ENCODE measurements around the gene AGO1. TPM values are rescaled to one million over a fixed set of nuclear protein-coding genes. Genes with fewer than 3 reads are reported as not detected.
"Not testable (repeated sequence)": the region's sequence is repeated elsewhere in the genome, so short reads cannot be mapped to it uniquely, and the experiment has no call there.

AGO1 gene
- total RNA-seq, 1 donor from 2014 or later = 110 TPM

DNA sequence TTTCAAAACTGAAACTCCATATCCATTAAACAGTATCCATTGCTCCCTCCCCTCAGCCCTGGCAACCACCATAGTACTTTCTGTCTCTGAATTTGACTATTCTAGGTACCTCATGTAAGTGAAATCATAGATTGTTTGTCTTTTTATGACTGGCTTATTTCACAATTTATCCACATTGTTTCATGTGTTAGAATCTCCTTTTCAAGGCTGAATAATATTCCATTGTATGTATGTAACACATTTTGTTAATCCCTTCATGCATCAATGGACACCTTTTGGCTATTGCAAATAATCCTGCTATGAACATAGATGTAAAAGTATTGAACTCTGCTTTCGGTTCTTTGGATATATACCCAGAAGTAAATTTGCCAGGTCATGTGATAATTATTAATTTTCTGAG is 85.4 kb downstream of the AGO1 start:
- TF ChIP-seq CTCF (IDR thresholded peaks at IDR 0.05; ENCODE audit: unreplicated experiment) = no peak
- no peaks in the 10 kb centered on the region for H3K27me3 Mint-ChIP-seq
- H3K4me3 Mint-ChIP-seq (ENCODE audit: low read depth) = no peak overlapping the region
- DNase-seq (ENCODE audit: low spot score, unreplicated experiment) = no peak
- H3K9me3 Mint-ChIP-seq (ENCODE audit: low read depth) = peaks cover 9% of the 10 kb centered on the region
- peaks cover 26% of the 10 kb centered on the region for H3K36me3 Mint-ChIP-seq (ENCODE audit: insufficient read depth)
- H3K27ac Mint-ChIP-seq = no peak overlapping the region
- no peaks in the 10 kb centered on the region for H3K4me1 Mint-ChIP-seq (ENCODE audit: low read depth)

GRCh38 chr1:35971601-35972000 is 88.6 kb downstream of the AGO1 start:
- peaks cover 6% of the 10 kb centered on the region for H3K9me3 Mint-ChIP-seq (ENCODE audit: low read depth)
- DNase-seq (ENCODE audit: low spot score, unreplicated experiment) = no peak
- no peak for TF ChIP-seq CTCF (IDR thresholded peaks at IDR 0.05; ENCODE audit: unreplicated experiment)
- no peak overlapping the region for H3K4me3 Mint-ChIP-seq (ENCODE audit: low read depth)
- no peak overlapping the region for H3K27ac Mint-ChIP-seq
- peaks cover 38% of the 10 kb centered on the region for H3K36me3 Mint-ChIP-seq (ENCODE audit: insufficient read depth)
- no peaks in the 10 kb centered on the region for H3K27me3 Mint-ChIP-seq
- H3K4me1 Mint-ChIP-seq (ENCODE audit: low read depth) = no peaks in the 10 kb centered on the region

GRCh38 chr1:35972631-35973030 is 89.6 kb downstream of the AGO1 start:
- H3K36me3 Mint-ChIP-seq (ENCODE audit: insufficient read depth) = peaks cover 38% of the 10 kb centered on the region
- H3K27ac Mint-ChIP-seq; H3K27me3 Mint-ChIP-seq; H3K9me3 Mint-ChIP-seq (ENCODE audit: low read depth); DNase-seq (ENCODE audit: low spot score, unreplicated experiment); H3K4me1 Mint-ChIP-seq (ENCODE audit: low read depth); H3K4me3 Mint-ChIP-seq (ENCODE audit: low read depth): not testable (repeated sequence)

DNA sequence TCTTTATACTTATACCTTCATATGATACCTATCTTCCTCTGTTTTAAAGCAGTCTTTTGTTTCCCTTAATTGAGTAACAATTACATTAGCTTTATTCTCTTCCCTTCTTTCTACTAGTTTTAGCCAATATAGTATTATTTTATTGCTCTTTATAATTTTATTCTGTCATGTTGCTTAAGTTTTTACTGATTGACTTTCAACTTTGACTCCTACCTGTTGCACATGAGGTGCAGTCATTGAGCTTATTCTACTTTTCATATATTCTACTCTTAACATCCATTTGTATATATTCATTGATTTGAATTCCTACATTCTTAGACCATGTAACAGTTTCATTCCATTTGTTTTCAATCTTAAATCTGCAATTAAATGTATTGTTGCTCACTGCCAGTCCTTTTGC is 97.1 kb downstream of the AGO1 start:
- Mint-ChIP-seq H3K9me3 (ENCODE audit: low read depth) (no peaks in the 10 kb centered on the region), H3K27me3 (no peaks in the 10 kb centered on the region), H3K36me3 (ENCODE audit: insufficient read depth) (peaks cover 20% of the 10 kb centered on the region), H3K27ac (peak overlapping the region; percentile 11), H3K4me1 (ENCODE audit: low read depth) (no peaks in the 10 kb centered on the region), H3K4me3 (ENCODE audit: low read depth) (no peak overlapping the region)
- no peak for DNase-seq (ENCODE audit: low spot score, unreplicated experiment)
- no peak for TF ChIP-seq CTCF (IDR thresholded peaks at IDR 0.05; ENCODE audit: unreplicated experiment)

Other genes starting within 250 kb of the AGO1 start
- gene PSMB2, start 241.7 kb upstream of the AGO1 start, total RNA-seq = 70.4 and 73.0 TPM in 2 replicates
- gene C1orf216, start 164.3 kb upstream of the AGO1 start, total RNA-seq = 11.3 and 12.8 TPM in 2 replicates
- gene CLSPN, start 113.2 kb upstream of the AGO1 start, total RNA-seq = 20.6 and 23.3 TPM in 2 replicates
- gene AGO4, start 75.2 kb upstream of the AGO1 start, total RNA-seq = 35.1 and 35.6 TPM in 2 replicates
- gene AGO3, start 47.9 kb downstream of the AGO1 start, total RNA-seq = 40.8 and 42.1 TPM in 2 replicates
- gene TEKT2, start 200.9 kb downstream of the AGO1 start, total RNA-seq = 17.8 and 20.2 TPM in 2 replicates
- 28.4 and 30.0 TPM in 2 replicates for gene ADPRS, start 205.7 kb downstream of the AGO1 start, total RNA-seq
- gene COL8A2, start 242.0 kb downstream of the AGO1 start, total RNA-seq = 0.10 and 0.18 TPM in 2 replicates

Data from progenitor cell of endocrine pancreas (in vitro differentiated cells).